PFSK-1 (cell line): ENCODE data around the gene CDKN2C.

Experiments
- FOXP2 ChIP-seq: optimal IDR thresholded peaks from 2 replicates; pipeline ENCODE3; 2011; ENCODE audit warnings: borderline replicate concordance, control low read depth, inconsistent platforms; ENCODE audit not compliant: insufficient read depth; ENCODE audit errors: extremely low read length, extremely low read depth
- POLR2AphosphoS5 ChIP-seq: IDR thresholded peaks from 2 replicates; pipeline ENCODE4 v1.6.1; 2012; ENCODE audit warnings: low read depth, mild to moderate bottlenecking, control low read depth, low read length, moderate library complexity
- SIN3A ChIP-seq: IDR thresholded peaks from 2 replicates; pipeline ENCODE4 v1.6.1; 2012; ENCODE audit warnings: mild to moderate bottlenecking, low read length, moderate library complexity, borderline replicate concordance; ENCODE audit not compliant: insufficient read depth
- TAF1 ChIP-seq: IDR thresholded peaks from 2 replicates; pipeline ENCODE4 v1.6.1; 2012; ENCODE audit warnings: low read length, control low read depth, borderline replicate concordance; ENCODE audit not compliant: insufficient read depth

- no peak for TF ChIP-seq POLR2AphosphoS5
- TF ChIP-seq TAF1 = no peak
- no peak for TF ChIP-seq SIN3A
- no peak for TF ChIP-seq FOXP2
Measured at GRCh38 chr1:50967416-50968157, 2.5 kb upstream of the CDKN2C start.
